Activated T-helper 2 cell treated with anti-CD3 and anti-CD28 coated beads, Interferon-gamma antibody, Interleukin-2, Interleukin-4, amounts not matched to agents 10 μg/mL and 5 μg/mL and 100 μg/mL, durations not matched to agents 14 hours and 24 hours and 36 hours (primary cell): ENCODE measurements around the gene PRKAR2A. TPM values are rescaled to one million over a fixed set of nuclear protein-coding genes. Genes with fewer than 3 reads are reported as not detected.
A peak's percentile ranks its signal among the peaks of the same experiment; 100 is the strongest.
"Not testable (repeated sequence)": the region's sequence is repeated elsewhere in the genome, so short reads cannot be mapped to it uniquely, and the experiment has no call there.

Experiments used
- DNase-seq: peaks from one replicate; pipeline ENCODE4 v3.0.0; 2021; ENCODE audit warnings: low spot score
- H3K27ac Mint-ChIP-seq: one replicate; pipeline ENCODE4 v1.8.0; 2021; ENCODE audit warnings: mixed read lengths
- H3K27me3 Mint-ChIP-seq: one replicate; pipeline ENCODE4 v1.8.0; 2021; ENCODE audit warnings: low read depth, mixed read lengths
- H3K36me3 Mint-ChIP-seq: one replicate; pipeline ENCODE4 v1.8.0; 2021; ENCODE audit warnings: low read depth, mixed read lengths
- H3K4me1 Mint-ChIP-seq: one replicate; pipeline ENCODE4 v1.8.0; 2021; ENCODE audit warnings: low read depth, mixed read lengths
- H3K4me3 Mint-ChIP-seq: one replicate; pipeline ENCODE4 v1.8.0; 2021; ENCODE audit warnings: low read depth, mild to moderate bottlenecking, moderate library complexity, mixed read lengths
- H3K9me3 Mint-ChIP-seq: one replicate; pipeline ENCODE4 v1.8.0; 2021; ENCODE audit warnings: mixed read lengths
- intact Hi-C: fragments of 100-400 bp; cut with micrococcal nuclease; formaldehyde crosslinking; loops from one replicate; pipeline ENCODE4 v1.15.1; 2023
- total RNA-seq: library from RNA; stranded (reverse); gene quantifications from 2 replicates; pipeline ENCODE4 v1.2.3, GENCODE V29; 2022

Gene PRKAR2A
- total RNA-seq, 1 donor from 2014 or later = 32.4 TPM

- Mint-ChIP-seq H3K27me3 (no peaks in the 10 kb centered on the region), H3K27ac (no peak overlapping the region), H3K9me3 (no peaks in the 10 kb centered on the region), H3K4me3 (no peak overlapping the region), H3K4me1 (peaks cover 13% of the 10 kb centered on the region), H3K36me3 (peaks cover 19% of the 10 kb centered on the region)
- intact Hi-C loops = no loop called here
- DNase-seq = no peak
These were observed 58.0 kb downstream of the PRKAR2A start for GRCh38 chr3:48789665-48790064.

- Mint-ChIP-seq H3K36me3 (peaks cover 23% of the 10 kb centered on the region), H3K27ac (peak overlapping the region; percentile 17), H3K4me1 (peaks cover 13% of the 10 kb centered on the region), H3K27me3 (no peaks in the 10 kb centered on the region), H3K4me3 (no peak overlapping the region), H3K9me3 (no peaks in the 10 kb centered on the region)
- no peak for DNase-seq
- intact Hi-C loops = no loop called here
These were observed 59.0 kb downstream of the PRKAR2A start for GRCh38 chr3:48788544-48789162.

GRCh38 chr3:48784426-48785120, 63.1 kb downstream of the PRKAR2A start:
- Mint-ChIP-seq H3K36me3 (peaks cover 23% of the 10 kb centered on the region), H3K9me3 (no peaks in the 10 kb centered on the region), H3K27me3 (no peaks in the 10 kb centered on the region), H3K4me3 (no peak overlapping the region), H3K27ac (no peak overlapping the region), H3K4me1 (peaks cover 10% of the 10 kb centered on the region)
- no peak for DNase-seq
- intact Hi-C loops = no loop called here

- intact Hi-C loops = no loop called here
- Mint-ChIP-seq H3K9me3 (no peaks in the 10 kb centered on the region), H3K36me3 (peaks cover 16% of the 10 kb centered on the region), H3K4me3 (no peak overlapping the region), H3K27ac (no peak overlapping the region), H3K4me1 (peaks cover 2% of the 10 kb centered on the region), H3K27me3 (no peaks in the 10 kb centered on the region)
- DNase-seq = no peak
These were observed 64.4 kb downstream of the PRKAR2A start for GRCh38 chr3:48783304-48783703.

- peaks cover 15% of the 10 kb centered on the region for H3K36me3 Mint-ChIP-seq
- no peaks in the 10 kb centered on the region for H3K27me3 Mint-ChIP-seq
- intact Hi-C loops = no loop called here
- no peak overlapping the region for H3K4me3 Mint-ChIP-seq
- no peaks in the 10 kb centered on the region for H3K4me1 Mint-ChIP-seq
- no peak overlapping the region for H3K27ac Mint-ChIP-seq
- no peak for DNase-seq
- H3K9me3 Mint-ChIP-seq = no peaks in the 10 kb centered on the region
These were observed 65.6 kb downstream of the PRKAR2A start for GRCh38 chr3:48782046-48782445.

- H3K36me3 Mint-ChIP-seq, H3K9me3 Mint-ChIP-seq, H3K4me1 Mint-ChIP-seq, H3K27me3 Mint-ChIP-seq, H3K27ac Mint-ChIP-seq, DNase-seq, intact Hi-C loops, H3K4me3 Mint-ChIP-seq: not testable (repeated sequence)
These were observed 69.1 kb downstream of the PRKAR2A start for GRCh38 chr3:48778565-48778964.

GRCh38 chr3:48776854-48777253, 70.8 kb downstream of the PRKAR2A start:
- H3K4me1 Mint-ChIP-seq = no peaks in the 10 kb centered on the region
- H3K4me3 Mint-ChIP-seq = no peak overlapping the region
- H3K27me3 Mint-ChIP-seq = no peaks in the 10 kb centered on the region
- DNase-seq = no peak
- peaks cover 10% of the 10 kb centered on the region for H3K36me3 Mint-ChIP-seq
- H3K9me3 Mint-ChIP-seq = no peaks in the 10 kb centered on the region
- no peak overlapping the region for H3K27ac Mint-ChIP-seq
- intact Hi-C loops = no loop called here

- H3K36me3 Mint-ChIP-seq = peaks cover 18% of the 10 kb centered on the region
- no peaks in the 10 kb centered on the region for H3K9me3 Mint-ChIP-seq
- H3K27ac Mint-ChIP-seq = no peak overlapping the region
- H3K4me3 Mint-ChIP-seq = no peak overlapping the region
- no peaks in the 10 kb centered on the region for H3K27me3 Mint-ChIP-seq
- intact Hi-C loops = no loop called here
- no peak for DNase-seq
- no peaks in the 10 kb centered on the region for H3K4me1 Mint-ChIP-seq
These were observed 77.5 kb downstream of the PRKAR2A start for GRCh38 chr3:48770192-48770502.

- peaks cover 15% of the 10 kb centered on the region for H3K36me3 Mint-ChIP-seq
- no peaks in the 10 kb centered on the region for H3K9me3 Mint-ChIP-seq
- H3K27ac Mint-ChIP-seq = no peak overlapping the region
- intact Hi-C loops = no loop called here
- H3K4me1 Mint-ChIP-seq = no peaks in the 10 kb centered on the region
- H3K4me3 Mint-ChIP-seq = no peak overlapping the region
- no peaks in the 10 kb centered on the region for H3K27me3 Mint-ChIP-seq
- no peak for DNase-seq
These were observed 82.3 kb downstream of the PRKAR2A start for GRCh38 chr3:48765376-48765775.

GRCh38 chr3:48762816-48763215, 84.9 kb downstream of the PRKAR2A start:
- H3K27me3 Mint-ChIP-seq = no peaks in the 10 kb centered on the region
- H3K4me1 Mint-ChIP-seq = no peaks in the 10 kb centered on the region
- intact Hi-C loops = no loop called here
- no peak for DNase-seq
- peaks cover 19% of the 10 kb centered on the region for H3K36me3 Mint-ChIP-seq
- no peak overlapping the region for H3K27ac Mint-ChIP-seq
- H3K4me3 Mint-ChIP-seq = no peak overlapping the region
- H3K9me3 Mint-ChIP-seq = no peaks in the 10 kb centered on the region

- H3K4me3 Mint-ChIP-seq, intact Hi-C loops, H3K27me3 Mint-ChIP-seq, DNase-seq, H3K9me3 Mint-ChIP-seq, H3K27ac Mint-ChIP-seq: not testable (repeated sequence)
- Mint-ChIP-seq H3K4me1 (peaks cover 13% of the 10 kb centered on the region), H3K36me3 (peaks cover 24% of the 10 kb centered on the region)
These were observed 87.6 kb downstream of the PRKAR2A start for GRCh38 chr3:48759991-48760540.

- H3K9me3 Mint-ChIP-seq, H3K4me3 Mint-ChIP-seq, DNase-seq, H3K27ac Mint-ChIP-seq, H3K27me3 Mint-ChIP-seq, intact Hi-C loops: not testable (repeated sequence)
- Mint-ChIP-seq H3K4me1 (peaks cover 13% of the 10 kb centered on the region), H3K36me3 (peaks cover 21% of the 10 kb centered on the region)
These were observed 88.1 kb downstream of the PRKAR2A start for GRCh38 chr3:48759531-48759930.

GRCh38 chr3:48759071-48759470, 88.6 kb downstream of the PRKAR2A start:
- Mint-ChIP-seq H3K9me3 (no peaks in the 10 kb centered on the region), H3K4me3 (no peak overlapping the region), H3K36me3 (peaks cover 16% of the 10 kb centered on the region), H3K27ac (no peak overlapping the region), H3K4me1 (peaks cover 13% of the 10 kb centered on the region), H3K27me3 (no peaks in the 10 kb centered on the region)
- DNase-seq = no peak
- intact Hi-C loops = no loop called here
